Testis (tissue), 2 donors: Measurements from ENCODE around the gene NPC2.

Source experiments
- POLR2A ChIP-seq: fragments of 450-650 bp; IDR thresholded peaks from one replicate; pipeline ENCODE4 v1.6.1; 2017; ENCODE audit warnings: antibody characterized with exemption, mild to moderate bottlenecking, moderate library complexity
- TF ChIP-seq, protein P1 (sequence below), 3 experiments: fragments of 450-650 bp in 2 of 3; fragments of 200-600 bp in 1 of 3; sonication (generic) in 1 of 3; IDR thresholded peaks; one replicate each; pipeline ENCODE4 v1.5.1; 2016 to 2019; ENCODE audit warnings: antibody characterized with exemption in 3 of 3, mild to moderate bottlenecking in 2 of 3, moderate library complexity in 1 of 3

GRCh38 chr14:74493343-74494261 lies 497 bp upstream of the NPC2 start, which contains the start of gene ISCA2:
- TF ChIP-seq POLR2A = peak; percentile 72
- TF ChIP-seq, protein P1, sequence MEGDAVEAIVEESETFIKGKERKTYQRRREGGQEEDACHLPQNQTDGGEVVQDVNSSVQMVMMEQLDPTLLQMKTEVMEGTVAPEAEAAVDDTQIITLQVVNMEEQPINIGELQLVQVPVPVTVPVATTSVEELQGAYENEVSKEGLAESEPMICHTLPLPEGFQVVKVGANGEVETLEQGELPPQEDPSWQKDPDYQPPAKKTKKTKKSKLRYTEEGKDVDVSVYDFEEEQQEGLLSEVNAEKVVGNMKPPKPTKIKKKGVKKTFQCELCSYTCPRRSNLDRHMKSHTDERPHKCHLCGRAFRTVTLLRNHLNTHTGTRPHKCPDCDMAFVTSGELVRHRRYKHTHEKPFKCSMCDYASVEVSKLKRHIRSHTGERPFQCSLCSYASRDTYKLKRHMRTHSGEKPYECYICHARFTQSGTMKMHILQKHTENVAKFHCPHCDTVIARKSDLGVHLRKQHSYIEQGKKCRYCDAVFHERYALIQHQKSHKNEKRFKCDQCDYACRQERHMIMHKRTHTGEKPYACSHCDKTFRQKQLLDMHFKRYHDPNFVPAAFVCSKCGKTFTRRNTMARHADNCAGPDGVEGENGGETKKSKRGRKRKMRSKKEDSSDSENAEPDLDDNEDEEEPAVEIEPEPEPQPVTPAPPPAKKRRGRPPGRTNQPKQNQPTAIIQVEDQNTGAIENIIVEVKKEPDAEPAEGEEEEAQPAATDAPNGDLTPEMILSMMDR (IDR thresholded peaks at IDR 0.05) = no peak
